ENCODE data around the gene GPS1. TPM values are rescaled to one million over a fixed set of nuclear protein-coding genes. Genes with fewer than 3 reads are reported as not detected.

Gene GPS1
- total RNA-seq, 1 donor: 93.7 TPM

GRCh38 chr17:82021900-82022309, 29.8 kb upstream of the GPS1 start:
- peak overlapping the region; percentile 77 for H2AFZ ChIP-seq (ENCODE audit: low read length)
- H3K27ac ChIP-seq (ENCODE audit: low read depth, low read length): peak overlapping the region; percentile 51
- H3K79me2 ChIP-seq (ENCODE audit: insufficient read depth, low read length): peaks cover 8% of the 10 kb centered on the region
- H3K4me2 ChIP-seq (ENCODE audit: insufficient read depth, low read length): peak overlapping the region; percentile 96
- peak; percentile 89 for DNase-seq (ENCODE audit: insufficient read length, low spot score, missing footprints)
- peaks cover 28% of the 10 kb centered on the region for H4K20me1 ChIP-seq (ENCODE audit: insufficient read depth, low read length)
- H3K36me3 ChIP-seq (ENCODE audit: insufficient read depth, low read length): no peaks in the 10 kb centered on the region
- H3K9me3 ChIP-seq (ENCODE audit: low read depth, low read length): no peaks in the 10 kb centered on the region
- H3K27me3 ChIP-seq (ENCODE audit: insufficient read depth, low read length): no peaks in the 10 kb centered on the region
- H3K4me1 ChIP-seq (ENCODE audit: insufficient read depth, low read length): peaks cover 21% of the 10 kb centered on the region
- peak overlapping the region; percentile 92 for H3K4me3 ChIP-seq (ENCODE audit: insufficient read depth, low read length)
- no peak for TF ChIP-seq CTCF (IDR thresholded peaks at IDR 0.05; ENCODE audit: extremely low read depth, low read depth, low read length)

GRCh38 chr17:82022310-82022980, 29.3 kb upstream of the GPS1 start, which contains the start of gene CENPX:
TSS of gene CENPX (minus strand) at chr17:82022878. CDS start at chr17:82022861, 17 bp downstream.
- Histone ChIP-seq H3K4me3 (ENCODE audit: insufficient read depth, low read length) (peak within 1 kb of the TSS; percentile 92), H3K27ac (ENCODE audit: low read depth, low read length) (peak within 1 kb of the TSS; percentile 51)

GRCh38 chr17:82022981-82023446, 28.7 kb upstream of the GPS1 start, which contains the start of gene LRRC45:
TSS of gene LRRC45 (plus strand) at chr17:82023305. CDS start at chr17:82023644, 339 bp downstream.
- peak within 1 kb of the TSS; percentile 92 for H3K4me3 ChIP-seq (ENCODE audit: insufficient read depth, low read length)
- H4K20me1 ChIP-seq (ENCODE audit: insufficient read depth, low read length): peaks cover 28% of the 10 kb centered on the region
- no peak for TF ChIP-seq CTCF (IDR thresholded peaks at IDR 0.05; ENCODE audit: extremely low read depth, low read depth, low read length)
- H3K27me3 ChIP-seq (ENCODE audit: insufficient read depth, low read length): no peaks in the 10 kb centered on the region
- H3K4me2 ChIP-seq (ENCODE audit: insufficient read depth, low read length): peak within 1 kb of the TSS; percentile 96
- H3K36me3 ChIP-seq (ENCODE audit: insufficient read depth, low read length): no peaks in the 10 kb centered on the region
- no peaks in the 10 kb centered on the region for H3K9me3 ChIP-seq (ENCODE audit: low read depth, low read length)
- H2AFZ ChIP-seq (ENCODE audit: low read length): peak within 1 kb of the TSS; percentile 82
- peak within 1 kb of the TSS; percentile 51 for H3K27ac ChIP-seq (ENCODE audit: low read depth, low read length)
- peak; percentile 100 for DNase-seq (ENCODE audit: insufficient read length, low spot score, missing footprints)
- peaks cover 21% of the 10 kb centered on the region for H3K4me1 ChIP-seq (ENCODE audit: insufficient read depth, low read length)
- H3K79me2 ChIP-seq (ENCODE audit: insufficient read depth, low read length): peaks cover 8% of the 10 kb centered on the region

More at GRCh38 chr17:82022310-82022980, 29.3 kb upstream of the GPS1 start, which contains the start of gene CENPX:
- peak within 1 kb of the TSS; percentile 96 for H3K4me2 ChIP-seq (ENCODE audit: insufficient read depth, low read length)
- no peak for TF ChIP-seq CTCF (IDR thresholded peaks at IDR 0.05; ENCODE audit: extremely low read depth, low read depth, low read length)
- H3K9me3 ChIP-seq (ENCODE audit: low read depth, low read length): no peaks in the 10 kb centered on the region
- no peaks in the 10 kb centered on the region for H3K27me3 ChIP-seq (ENCODE audit: insufficient read depth, low read length)
- DNase-seq (ENCODE audit: insufficient read length, low spot score, missing footprints): peak; percentile 86
- peaks cover 21% of the 10 kb centered on the region for H3K4me1 ChIP-seq (ENCODE audit: insufficient read depth, low read length)
- peak within 1 kb of the TSS; percentile 82 for H2AFZ ChIP-seq (ENCODE audit: low read length)
- H3K36me3 ChIP-seq (ENCODE audit: insufficient read depth, low read length): no peaks in the 10 kb centered on the region
- H4K20me1 ChIP-seq (ENCODE audit: insufficient read depth, low read length): peaks cover 28% of the 10 kb centered on the region
- H3K79me2 ChIP-seq (ENCODE audit: insufficient read depth, low read length): peaks cover 8% of the 10 kb centered on the region

Data from osteoblast (primary cell).